Measurements from ENCODE around the gene COL27A1. TPM values are rescaled to one million over a fixed set of nuclear protein-coding genes. Genes with fewer than 3 reads are reported as not detected.

COL27A1 gene
- total RNA-seq, 3 donors from 2014 or later: 3.5 to 22.0 (median 6.7) TPM

- Histone ChIP-seq H3K9me3 (no peaks in the 10 kb centered on the region), H3K27ac (peak overlapping the region in 1 of 2 donors; percentile 63), H3K4me1 (no peaks in the 10 kb centered on the region), H3K27me3 (no peaks in the 10 kb centered on the region), H3K36me3 (peaks cover 13% of the 10 kb centered on the region), H3K4me3 (no peak overlapping the region)
- TF ChIP-seq POLR2A (IDR thresholded peaks at IDR 0.05) (no peak), POLR2AphosphoS5 (IDR thresholded peaks at IDR 0.05) (no peak), CTCF (IDR thresholded peaks at IDR 0.05) (no peak)
- no peak for DNase-seq (ENCODE audit: low spot score in 2 of 2)
- intact Hi-C loops (cut with DNase I; ENCODE audit: low total_unique reads): no loop called here
Measured at GRCh38 chr9:114349713-114350480, 194.6 kb downstream of the COL27A1 start.

GRCh38 chr9:114350636-114351401 is 195.5 kb downstream of the COL27A1 start:
- Histone ChIP-seq H3K36me3 (peaks cover 14% of the 10 kb centered on the region), H3K9me3 (no peaks in the 10 kb centered on the region), H3K27ac (no peak overlapping the region), H3K4me3 (no peak overlapping the region), H3K4me1 (no peaks in the 10 kb centered on the region), H3K27me3 (no peaks in the 10 kb centered on the region)
- intact Hi-C loops (cut with DNase I; ENCODE audit: low total_unique reads): no loop called here
- TF ChIP-seq POLR2A (IDR thresholded peaks at IDR 0.05) (no peak), POLR2AphosphoS5 (IDR thresholded peaks at IDR 0.05) (no peak), CTCF (IDR thresholded peaks at IDR 0.05) (no peak)
- no peak for DNase-seq (ENCODE audit: low spot score in 2 of 2)

GRCh38 chr9:114351932-114352331 is 196.6 kb downstream of the COL27A1 start:
- H3K4me1 ChIP-seq: no peaks in the 10 kb centered on the region
- no peaks in the 10 kb centered on the region for H3K9me3 ChIP-seq
- H3K36me3 ChIP-seq: peaks cover 11% of the 10 kb centered on the region
- TF ChIP-seq POLR2AphosphoS5 (IDR thresholded peaks at IDR 0.05): no peak
- TF ChIP-seq CTCF (IDR thresholded peaks at IDR 0.05): no peak
- no peak for TF ChIP-seq POLR2A (IDR thresholded peaks at IDR 0.05)
- no peaks in the 10 kb centered on the region for H3K27me3 ChIP-seq
- intact Hi-C loops (cut with DNase I; ENCODE audit: low total_unique reads): no loop called here
- no peak overlapping the region for H3K27ac ChIP-seq
- H3K4me3 ChIP-seq: no peak overlapping the region
- no peak for DNase-seq (ENCODE audit: low spot score in 2 of 2)

GRCh38 chr9:114355821-114356220 is 200.5 kb downstream of the COL27A1 start:
- H3K27me3 ChIP-seq: no peaks in the 10 kb centered on the region
- no peaks in the 10 kb centered on the region for H3K9me3 ChIP-seq
- no peak for TF ChIP-seq CTCF (IDR thresholded peaks at IDR 0.05)
- no peak for TF ChIP-seq POLR2A (IDR thresholded peaks at IDR 0.05)
- TF ChIP-seq POLR2AphosphoS5 (IDR thresholded peaks at IDR 0.05): no peak
- H3K4me3 ChIP-seq: no peak overlapping the region
- no peak overlapping the region for H3K27ac ChIP-seq
- H3K4me1 ChIP-seq: no peaks in the 10 kb centered on the region
- H3K36me3 ChIP-seq: peaks cover 18% of the 10 kb centered on the region
- DNase-seq (ENCODE audit: low spot score in 2 of 2): no peak
- intact Hi-C loops (cut with DNase I; ENCODE audit: low total_unique reads): no loop called here

GRCh38 chr9:114356792-114357191 is 201.5 kb downstream of the COL27A1 start:
- no peaks in the 10 kb centered on the region for H3K27me3 ChIP-seq
- no peak for DNase-seq (ENCODE audit: low spot score in 2 of 2)
- H3K4me1 ChIP-seq: no peaks in the 10 kb centered on the region
- peaks cover 18% of the 10 kb centered on the region for H3K36me3 ChIP-seq
- H3K27ac ChIP-seq: no peak overlapping the region
- no peak overlapping the region for H3K4me3 ChIP-seq
- no peaks in the 10 kb centered on the region for H3K9me3 ChIP-seq
- intact Hi-C loops (cut with DNase I; ENCODE audit: low total_unique reads): no loop called here
- TF ChIP-seq POLR2AphosphoS5 (IDR thresholded peaks at IDR 0.05) (no peak), CTCF (IDR thresholded peaks at IDR 0.05) (no peak), POLR2A (IDR thresholded peaks at IDR 0.05) (no peak)
